ENCODE results near the gene ALX4.

DNA sequence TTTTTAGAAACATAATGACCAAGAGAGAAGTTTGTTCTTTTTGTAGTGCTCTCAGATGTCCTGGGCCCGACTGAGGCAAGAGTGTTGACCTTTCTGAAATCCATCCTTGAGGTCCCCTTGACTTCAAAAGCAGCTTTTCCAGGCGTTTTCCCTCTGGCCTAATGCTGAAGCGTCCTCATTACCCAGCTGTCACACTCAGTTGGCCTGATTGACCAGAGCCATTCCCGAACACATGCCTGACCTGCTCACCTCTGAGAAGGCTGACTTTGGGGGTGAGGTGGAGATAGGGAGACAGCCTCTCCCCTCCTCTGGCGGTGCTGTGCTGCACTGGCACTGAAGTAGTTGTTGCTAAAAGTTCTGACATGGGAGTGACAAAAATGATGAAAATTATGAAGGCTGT, 66.9 kb downstream of the ALX4 start:
- TF ChIP-seq, protein P1, sequence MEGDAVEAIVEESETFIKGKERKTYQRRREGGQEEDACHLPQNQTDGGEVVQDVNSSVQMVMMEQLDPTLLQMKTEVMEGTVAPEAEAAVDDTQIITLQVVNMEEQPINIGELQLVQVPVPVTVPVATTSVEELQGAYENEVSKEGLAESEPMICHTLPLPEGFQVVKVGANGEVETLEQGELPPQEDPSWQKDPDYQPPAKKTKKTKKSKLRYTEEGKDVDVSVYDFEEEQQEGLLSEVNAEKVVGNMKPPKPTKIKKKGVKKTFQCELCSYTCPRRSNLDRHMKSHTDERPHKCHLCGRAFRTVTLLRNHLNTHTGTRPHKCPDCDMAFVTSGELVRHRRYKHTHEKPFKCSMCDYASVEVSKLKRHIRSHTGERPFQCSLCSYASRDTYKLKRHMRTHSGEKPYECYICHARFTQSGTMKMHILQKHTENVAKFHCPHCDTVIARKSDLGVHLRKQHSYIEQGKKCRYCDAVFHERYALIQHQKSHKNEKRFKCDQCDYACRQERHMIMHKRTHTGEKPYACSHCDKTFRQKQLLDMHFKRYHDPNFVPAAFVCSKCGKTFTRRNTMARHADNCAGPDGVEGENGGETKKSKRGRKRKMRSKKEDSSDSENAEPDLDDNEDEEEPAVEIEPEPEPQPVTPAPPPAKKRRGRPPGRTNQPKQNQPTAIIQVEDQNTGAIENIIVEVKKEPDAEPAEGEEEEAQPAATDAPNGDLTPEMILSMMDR (IDR thresholded peaks at IDR 0.05): no peak
- no peak for TF ChIP-seq POLR2A (IDR thresholded peaks at IDR 0.05)
